GM19468 (cell line): ENCODE measurements around the gene C3orf70.

Experiments
- ATAC-seq: cut with Tn5 transposase; IDR thresholded peaks from one replicate; pipeline ENCODE4 v1.9.1; 2021; ENCODE audit warnings: mild to moderate bottlenecking, moderate library complexity, moderate number of reproducible peaks; ENCODE audit not compliant: unreplicated experiment; ENCODE audit errors: extremely low read depth

Gene C3orf70

GRCh38 chr3:185058796-185059195 lies 94.1 kb downstream of the C3orf70 start:
- no peak for ATAC-seq

GRCh38 chr3:185057829-185058228 lies 95.0 kb downstream of the C3orf70 start:
- no peak for ATAC-seq

- ATAC-seq = no peak
Observed at GRCh38 chr3:185056908-185057307, 96.0 kb downstream of the C3orf70 start.

GRCh38 chr3:185052631-185053030 lies 100.2 kb downstream of the C3orf70 start:
- no peak for ATAC-seq

- ATAC-seq = no peak
Observed at GRCh38 chr3:185051801-185052200, 101.1 kb downstream of the C3orf70 start.

- no peak for ATAC-seq
Observed at GRCh38 chr3:185049710-185050109, 103.2 kb downstream of the C3orf70 start.

- no peak for ATAC-seq
Observed at GRCh38 chr3:185046603-185047002, 106.3 kb downstream of the C3orf70 start.

GRCh38 chr3:185046164-185046515 lies 106.7 kb downstream of the C3orf70 start:
- no peak for ATAC-seq

- ATAC-seq = no peak
Observed at GRCh38 chr3:185042312-185043050, 110.4 kb downstream of the C3orf70 start.

GRCh38 chr3:185041540-185041939 lies 111.3 kb downstream of the C3orf70 start:
- ATAC-seq = no peak

- no peak for ATAC-seq
Observed at GRCh38 chr3:185040425-185040824, 112.4 kb downstream of the C3orf70 start.

GRCh38 chr3:185037801-185038200 lies 115.1 kb downstream of the C3orf70 start:
- no peak for ATAC-seq

- no peak for ATAC-seq
Observed at GRCh38 chr3:185030951-185031350, 121.9 kb downstream of the C3orf70 start.

GRCh38 chr3:185030399-185030798 lies 122.5 kb downstream of the C3orf70 start:
- ATAC-seq = no peak

- ATAC-seq = no peak
Observed at GRCh38 chr3:185029086-185029485, 123.8 kb downstream of the C3orf70 start.

- no peak for ATAC-seq
Observed at GRCh38 chr3:185028121-185028520, 124.7 kb downstream of the C3orf70 start.
